Stimulated activated CD8-positive, alpha-beta memory T cell treated with anti-CD3 and anti-CD28 coated beads, Interleukin-7, amount 100 ng/mL, for 48 hours (primary cell): ENCODE measurements around the gene WNT9B.
A peak's percentile ranks its signal among the peaks of the same experiment; 100 is the strongest.
"Not testable (repeated sequence)": the region's sequence is repeated elsewhere in the genome, so short reads cannot be mapped to it uniquely, and the experiment has no call there.

Experiments used
- DNase-seq, 2 donors: peaks; one replicate each; pipeline ENCODE4 v3.0.0-alpha.2; 2020; ENCODE audit warnings: low read depth in 1 of 2; ENCODE audit errors: extremely low read depth in 1 of 2

The WNT9B gene

GRCh38 chr17:46903762-46904672 is 52.6 kb downstream of the WNT9B start:
- no peak for DNase-seq

- no peak for DNase-seq
Observed at GRCh38 chr17:46908068-46908737, 56.8 kb downstream of the WNT9B start.

GRCh38 chr17:46910179-46910927 is 59.0 kb downstream of the WNT9B start:
- DNase-seq = no peak

- no peak for DNase-seq
Observed at GRCh38 chr17:46911311-46911710, 59.9 kb downstream of the WNT9B start.

GRCh38 chr17:46915596-46915995 is 64.2 kb downstream of the WNT9B start:
- DNase-seq = no peak

GRCh38 chr17:46916211-46916610 is 64.8 kb downstream of the WNT9B start:
- DNase-seq = no peak

- no peak for DNase-seq
Observed at GRCh38 chr17:46916623-46917022, 65.2 kb downstream of the WNT9B start.

- no peak for DNase-seq
Observed at GRCh38 chr17:46917041-46917440, 65.7 kb downstream of the WNT9B start.

GRCh38 chr17:46917516-46917915 is 66.1 kb downstream of the WNT9B start:
- no peak for DNase-seq

- DNase-seq = not testable (repeated sequence)
Observed at GRCh38 chr17:46921962-46922361, 70.6 kb downstream of the WNT9B start.

- no peak for DNase-seq
Observed at GRCh38 chr17:46922487-46922803, 71.1 kb downstream of the WNT9B start.

GRCh38 chr17:46922804-46923635 is 71.6 kb downstream of the WNT9B start, which contains the start of gene GOSR2:
GOSR2 (plus strand) TSS chr17:46923160; CDS start chr17:46923193, 33 bp downstream.
- peak; percentile 80 to 82 for DNase-seq

- DNase-seq = no peak
Observed at GRCh38 chr17:46925185-46925868, 73.9 kb downstream of the WNT9B start.

GRCh38 chr17:46928467-46929261 is 77.3 kb downstream of the WNT9B start:
- DNase-seq = no peak

- DNase-seq = no peak
Observed at GRCh38 chr17:46929413-46929812, 78.0 kb downstream of the WNT9B start.

- no peak for DNase-seq
Observed at GRCh38 chr17:46930051-46930450, 78.7 kb downstream of the WNT9B start.

GRCh38 chr17:46931596-46931995 is 80.2 kb downstream of the WNT9B start:
- DNase-seq = no peak

- no peak for DNase-seq
Observed at GRCh38 chr17:46935658-46936266, 84.4 kb downstream of the WNT9B start.
